Measurements from ENCODE around the gene INSIG2.

The INSIG2 gene

DNA sequence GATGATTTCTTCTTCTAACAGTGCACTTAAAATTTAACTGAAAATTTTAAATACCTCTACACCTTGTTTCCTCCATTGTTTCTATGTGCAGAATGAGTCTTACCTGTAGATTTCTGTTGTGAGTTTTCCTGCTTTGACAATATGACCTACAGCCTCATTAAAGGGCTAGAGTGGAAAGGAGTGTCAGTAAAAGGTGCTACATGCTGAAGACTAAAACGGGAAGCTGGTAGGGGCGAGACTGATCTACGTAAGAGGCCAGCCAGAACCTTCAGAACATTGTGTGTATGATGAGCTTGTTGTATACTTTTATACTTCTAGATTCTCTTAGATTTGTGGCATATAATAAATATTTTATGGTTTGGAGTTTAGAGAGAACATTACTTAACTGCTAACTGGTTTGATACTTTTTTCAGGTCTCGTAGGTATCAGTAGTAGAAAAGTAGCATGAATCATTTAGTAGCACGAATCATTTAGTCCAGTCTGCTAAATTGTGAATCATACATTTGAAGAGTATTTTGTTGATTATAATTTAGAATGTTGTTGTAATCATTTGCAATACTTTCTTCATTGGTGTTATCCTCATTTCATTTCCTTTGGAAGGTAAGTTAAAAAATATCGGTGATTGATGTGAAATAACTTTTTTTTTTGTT is 14.3 kb downstream of the INSIG2 start:
- no peak for DNase-seq

DNA sequence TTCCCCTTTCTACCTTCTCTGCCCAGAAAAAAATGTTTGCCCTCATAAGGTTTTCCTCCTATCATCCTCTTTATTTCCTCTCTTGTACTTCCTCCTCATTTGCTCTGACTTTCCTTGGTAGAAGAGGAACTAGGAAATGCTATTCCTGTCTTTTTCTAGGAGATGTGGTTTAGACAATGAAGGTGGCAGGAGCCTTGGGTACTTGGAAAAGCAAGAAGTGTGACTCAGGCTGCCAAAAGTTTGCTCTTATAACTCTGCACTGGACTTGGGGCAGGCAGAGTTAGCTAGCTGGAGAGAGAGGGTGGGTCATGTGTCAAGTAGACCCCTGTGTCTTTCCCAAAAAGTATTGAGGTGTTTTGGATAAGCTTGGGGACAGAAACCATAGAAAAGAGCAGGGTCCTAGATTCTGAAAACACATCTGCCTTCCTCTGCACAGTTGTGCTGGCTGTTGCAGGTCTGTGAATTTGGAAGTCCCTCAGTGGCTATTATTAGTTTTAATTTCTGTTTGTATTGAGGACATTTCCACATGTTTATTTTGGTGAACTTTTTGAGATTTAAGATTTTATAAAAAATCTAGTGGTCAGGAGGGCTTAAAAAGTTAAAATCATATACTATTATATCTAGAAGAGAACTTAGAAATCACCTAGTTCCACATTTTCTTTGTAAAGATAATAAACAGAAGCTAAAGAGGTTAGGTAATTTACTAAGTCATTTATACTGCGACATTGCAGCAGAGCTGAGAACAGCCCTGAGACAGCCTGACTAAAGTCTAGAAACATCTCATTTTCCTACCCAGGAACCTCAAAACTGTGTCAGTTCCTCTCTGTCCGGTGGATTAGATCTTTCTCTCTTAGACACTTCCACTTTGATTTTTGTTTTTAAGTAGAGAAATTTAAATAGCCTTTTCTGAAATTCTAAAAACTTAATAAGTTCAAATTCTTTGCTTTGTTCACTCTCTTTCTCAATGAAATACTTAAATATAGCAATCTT is 16.0 kb downstream of the INSIG2 start:
- DNase-seq = no peak

DNA sequence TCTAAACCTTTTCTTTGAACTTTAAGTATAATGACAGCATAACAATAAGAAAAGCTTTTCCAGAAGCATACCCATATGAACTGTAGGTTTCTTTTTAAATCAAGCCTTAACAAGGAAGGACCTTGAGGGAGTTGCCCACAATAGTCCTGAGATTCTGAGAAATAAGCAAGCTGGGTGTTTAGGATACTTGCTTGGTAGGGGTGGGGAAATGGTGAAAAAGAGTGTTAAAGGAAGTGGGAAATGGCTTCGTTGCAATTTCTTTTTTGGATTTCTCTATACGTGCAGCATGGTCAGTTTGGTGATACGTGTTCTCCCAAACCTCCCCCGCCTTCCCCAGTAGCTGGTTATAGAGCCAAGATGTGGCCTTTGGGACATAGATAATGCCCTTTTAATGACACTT is 17.2 kb downstream of the INSIG2 start:
- DNase-seq = no peak

DNA sequence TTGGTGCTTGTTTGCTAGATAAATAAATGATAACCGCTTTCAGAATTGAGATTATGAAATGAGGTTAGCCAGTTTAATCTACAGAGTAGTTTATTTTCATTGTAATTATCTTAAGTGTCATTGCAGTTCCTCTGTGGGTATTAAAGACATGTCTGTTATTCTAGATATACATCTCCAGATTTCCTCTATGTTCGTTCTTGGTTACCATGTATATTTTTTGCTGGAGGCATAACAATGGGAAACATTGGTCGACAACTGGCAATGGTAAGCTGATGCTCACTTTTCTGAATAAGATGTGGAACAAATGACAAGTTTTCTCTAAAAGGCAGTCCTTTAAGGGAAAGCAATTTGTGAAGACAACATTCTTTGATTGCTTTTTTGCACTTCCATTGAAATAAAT is 18.7 kb downstream of the INSIG2 start:
- DNase-seq = no peak

DNA sequence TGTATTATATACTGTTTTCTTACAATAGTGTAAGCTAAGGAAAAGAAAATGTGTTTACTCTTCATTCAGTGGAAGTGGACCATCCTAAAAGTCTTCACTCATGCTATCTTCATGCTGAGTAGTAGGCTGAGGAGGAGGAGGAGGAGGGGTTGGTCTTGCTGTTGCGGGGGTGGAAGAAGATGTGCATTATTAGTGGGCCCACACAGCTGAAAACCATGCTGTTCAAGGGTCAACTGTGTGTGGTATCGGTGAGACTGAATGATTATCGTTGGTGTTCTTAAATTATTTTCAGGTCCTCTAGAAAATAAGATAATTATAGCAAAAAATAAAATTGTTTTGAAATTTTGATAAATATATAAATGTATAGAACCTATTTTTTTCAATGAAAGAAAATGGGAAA is 22.0 kb downstream of the INSIG2 start:
- no peak for DNase-seq

DNA sequence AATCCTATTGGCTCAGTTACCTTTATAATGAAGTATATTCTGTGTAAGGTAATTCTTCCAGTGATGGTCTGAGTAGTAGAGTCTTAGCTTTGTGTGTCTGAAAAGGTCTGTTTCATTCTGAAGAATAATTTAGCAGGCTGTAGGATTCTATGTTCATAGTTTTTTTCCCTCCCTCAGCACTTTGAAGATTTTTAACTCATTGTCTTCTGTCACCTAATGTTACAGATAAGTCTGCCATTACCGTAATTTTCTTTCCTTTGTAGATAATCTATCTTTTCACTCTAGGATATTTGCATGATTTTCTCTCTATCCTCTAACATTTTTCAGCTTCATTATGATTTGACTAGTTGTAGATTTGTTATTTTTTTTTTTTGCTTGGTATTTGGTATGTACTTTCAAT is 22.7 kb downstream of the INSIG2 start:
- DNase-seq = no peak

DNA sequence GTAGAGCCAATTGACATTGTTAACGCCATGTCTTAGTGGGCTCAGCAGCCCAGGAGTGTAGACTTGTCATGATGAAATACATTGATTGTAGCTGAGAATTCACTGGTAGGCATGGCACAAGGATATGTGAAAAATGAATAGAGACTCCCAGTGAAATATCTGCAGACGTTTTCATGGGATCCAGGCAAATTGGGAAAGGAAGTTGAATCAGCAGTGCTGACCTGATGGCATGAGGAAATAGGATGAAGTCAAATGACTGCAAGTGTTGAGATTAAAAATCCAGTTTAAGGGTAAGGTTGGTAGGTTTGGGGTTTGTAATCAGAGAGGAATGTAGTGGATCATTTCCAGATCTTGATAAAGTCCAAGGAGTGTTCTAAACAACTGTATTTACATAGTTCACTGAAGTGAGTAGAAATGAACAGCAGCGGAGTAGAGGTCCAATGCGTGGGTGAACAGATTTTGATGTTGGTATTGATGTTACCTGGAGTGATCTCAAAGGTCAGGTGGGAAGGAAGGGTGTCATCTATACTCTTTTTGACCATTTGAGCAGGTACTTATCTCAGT is 24.6 kb downstream of the INSIG2 start:
- DNase-seq = no peak

DNA sequence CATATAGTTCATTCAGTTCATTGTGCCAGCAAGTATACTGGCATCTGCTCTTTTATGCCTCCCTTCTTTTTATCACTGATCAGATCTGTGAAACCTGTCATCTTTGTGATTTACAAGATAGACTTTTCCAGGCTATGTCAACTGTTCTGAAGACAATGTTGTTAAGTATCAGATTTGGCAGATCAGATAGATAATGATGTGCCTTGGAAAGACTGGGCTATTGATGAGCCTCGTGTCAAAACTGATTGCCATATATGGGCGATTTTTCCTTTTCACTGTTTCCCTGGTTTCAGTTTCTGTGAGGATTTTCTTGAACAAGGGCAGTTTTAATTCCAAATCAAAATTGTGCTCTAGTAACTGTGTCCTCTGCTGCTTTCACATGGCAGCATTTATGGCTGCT is 26.6 kb downstream of the INSIG2 start:
- DNase-seq = no peak

DNA sequence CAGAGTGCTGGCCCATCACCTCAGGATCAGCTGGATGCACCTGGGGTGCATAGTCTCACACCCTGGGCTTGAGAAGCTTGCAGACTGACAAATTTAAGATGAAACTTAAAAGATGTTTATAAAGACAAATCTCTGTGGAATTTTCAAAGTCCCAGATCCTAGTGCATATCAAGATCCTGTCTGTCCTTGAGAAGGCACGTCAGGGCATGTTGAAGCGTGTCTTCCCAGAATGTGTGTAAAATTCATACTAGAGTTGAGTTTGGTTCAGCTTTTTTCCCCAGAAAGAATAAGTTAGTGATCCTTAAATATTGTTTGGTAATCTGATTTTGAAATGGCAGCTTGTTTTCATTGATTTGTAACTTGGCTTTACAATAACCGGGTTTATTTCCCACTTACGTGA is 27.5 kb downstream of the INSIG2 start:
- DNase-seq = no peak

DNA sequence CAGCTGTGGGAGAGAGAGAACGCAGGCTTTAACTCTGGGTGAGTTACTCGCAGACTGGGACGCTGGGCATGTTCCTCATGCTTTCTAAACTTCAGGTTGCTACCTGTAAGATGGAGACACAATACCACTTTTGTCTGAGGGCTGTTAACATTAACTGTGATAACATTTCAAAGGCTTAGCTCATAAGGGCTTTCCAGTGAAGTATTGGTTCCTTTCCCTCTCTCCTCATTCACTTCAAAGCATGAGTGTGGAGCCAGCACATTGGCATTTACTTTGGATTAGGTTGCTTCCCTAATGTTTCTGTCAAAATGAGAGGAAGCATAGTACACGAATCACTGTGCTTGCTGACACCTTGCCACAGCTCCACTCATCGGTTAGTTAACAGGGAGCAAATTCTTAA is 30.2 kb downstream of the INSIG2 start:
- DNase-seq = no peak

DNA sequence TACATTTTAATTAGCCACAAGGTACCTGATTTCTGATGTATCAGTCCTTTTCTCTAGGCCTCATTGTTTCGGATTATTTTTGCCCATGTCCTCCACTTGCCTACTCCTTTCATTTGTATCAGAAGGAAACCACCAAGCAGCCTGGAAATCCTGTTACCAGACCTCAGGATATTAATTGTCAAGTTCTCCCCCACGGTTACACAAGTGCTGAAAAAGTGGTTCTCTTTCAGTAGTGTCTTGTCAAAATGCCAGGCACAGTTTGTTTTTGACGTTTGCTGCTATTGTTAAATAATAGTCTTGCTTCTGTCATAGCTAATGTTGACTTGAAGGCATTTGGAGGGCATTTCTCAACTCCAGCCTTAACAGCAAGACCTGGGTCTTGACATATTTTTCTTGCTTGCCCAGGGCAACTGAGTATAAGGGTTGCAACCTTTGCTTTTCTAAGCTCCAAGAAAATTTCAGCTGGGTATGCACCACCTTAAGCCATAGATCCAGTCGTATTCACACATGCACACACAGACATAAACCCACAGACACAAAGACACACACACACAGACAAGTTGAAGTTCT is 31.0 kb downstream of the INSIG2 start:
- no peak for DNase-seq

DNA sequence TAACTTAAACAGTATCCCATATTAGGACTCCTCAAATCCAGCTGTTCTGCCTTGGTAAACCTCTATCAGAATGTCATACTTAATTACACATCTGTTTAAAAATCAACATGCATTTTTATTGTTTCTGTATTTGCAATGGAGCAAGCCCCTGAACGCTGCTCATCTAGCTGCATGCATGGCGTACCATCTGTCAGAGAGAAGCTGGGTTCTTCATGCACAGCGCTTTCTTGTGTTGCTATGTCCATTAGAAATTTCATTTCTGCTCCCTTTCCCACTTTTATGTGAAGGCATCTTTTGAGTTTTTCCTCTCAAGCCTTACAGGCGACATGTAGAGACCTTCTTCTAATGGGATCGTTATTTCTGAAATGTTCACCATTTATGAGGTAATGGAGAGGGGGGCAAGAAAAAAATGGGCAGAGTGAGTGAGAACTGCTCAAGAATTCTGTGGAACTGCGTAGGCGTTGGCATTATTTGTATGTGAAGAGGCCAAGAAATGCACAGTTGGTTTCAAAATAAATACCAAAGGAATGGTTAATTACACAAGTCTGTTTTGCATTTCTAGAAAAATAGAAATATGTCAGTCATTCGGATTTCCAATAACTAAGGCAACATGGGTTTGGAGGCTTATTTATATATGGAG is 31.6 kb downstream of the INSIG2 start:
- no peak for DNase-seq

DNA sequence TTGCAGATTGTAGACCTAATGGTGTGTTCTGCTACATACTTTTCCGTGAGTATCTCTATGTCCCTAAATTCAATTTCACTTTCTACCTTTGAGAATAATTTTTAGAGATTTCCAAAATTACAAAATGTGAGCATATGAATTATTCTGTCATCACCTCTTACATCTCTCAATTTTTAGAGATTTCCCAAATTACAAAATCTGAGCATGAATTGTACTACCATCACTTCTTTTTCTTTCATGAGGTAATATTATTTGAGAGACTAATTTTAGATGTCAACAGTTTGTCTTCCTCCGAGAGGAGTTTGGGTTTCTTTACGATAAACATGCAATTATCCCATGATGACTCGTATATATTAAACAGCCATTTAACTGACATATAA is 32.1 kb downstream of the INSIG2 start:
- DNase-seq = no peak

DNA sequence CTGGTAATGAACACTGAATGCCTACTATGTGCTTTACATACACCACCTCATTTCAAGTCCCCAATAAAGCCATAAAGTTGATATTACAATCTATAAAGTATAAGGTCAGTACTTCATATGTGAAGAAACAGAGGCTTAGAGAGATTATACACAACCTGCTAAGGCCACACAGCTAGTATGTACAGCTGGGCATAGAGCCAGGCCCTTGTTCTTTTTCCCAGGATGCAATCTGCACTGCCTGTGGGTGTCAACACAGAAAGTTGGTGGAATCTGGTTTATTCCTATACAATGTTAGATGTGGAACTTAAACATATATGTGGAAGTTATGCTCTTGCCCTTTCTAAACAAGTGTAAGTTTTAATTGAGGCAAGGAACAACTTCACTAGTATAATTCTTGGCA is 32.8 kb downstream of the INSIG2 start:
- DNase-seq = no peak

DNA sequence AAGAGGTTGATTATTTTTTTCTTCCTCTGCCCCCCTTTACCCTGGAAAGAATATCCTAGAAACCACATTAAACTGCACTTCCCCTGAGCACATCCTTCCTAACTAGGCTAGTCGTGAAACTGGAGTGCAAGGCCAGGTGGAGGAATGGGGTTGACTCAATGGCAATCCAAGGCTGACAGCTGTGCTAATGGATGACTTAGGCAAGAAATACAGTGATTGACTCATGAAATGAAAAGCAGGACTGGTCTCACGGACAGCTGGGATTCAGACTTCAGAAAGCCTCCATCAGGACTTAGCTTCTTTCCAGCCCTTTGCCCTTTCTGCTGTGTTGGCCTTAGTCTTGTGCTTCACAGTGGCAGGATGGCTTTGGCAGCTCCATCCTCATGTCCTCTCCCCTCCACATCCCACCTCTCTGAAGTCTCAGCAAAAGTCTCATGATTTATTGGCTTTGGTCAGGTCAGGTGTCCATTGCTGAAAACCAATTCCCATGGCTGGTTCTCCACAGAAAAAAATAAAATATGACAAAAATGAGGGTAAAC is 33.8 kb downstream of the INSIG2 start:
- no peak for DNase-seq

DNA sequence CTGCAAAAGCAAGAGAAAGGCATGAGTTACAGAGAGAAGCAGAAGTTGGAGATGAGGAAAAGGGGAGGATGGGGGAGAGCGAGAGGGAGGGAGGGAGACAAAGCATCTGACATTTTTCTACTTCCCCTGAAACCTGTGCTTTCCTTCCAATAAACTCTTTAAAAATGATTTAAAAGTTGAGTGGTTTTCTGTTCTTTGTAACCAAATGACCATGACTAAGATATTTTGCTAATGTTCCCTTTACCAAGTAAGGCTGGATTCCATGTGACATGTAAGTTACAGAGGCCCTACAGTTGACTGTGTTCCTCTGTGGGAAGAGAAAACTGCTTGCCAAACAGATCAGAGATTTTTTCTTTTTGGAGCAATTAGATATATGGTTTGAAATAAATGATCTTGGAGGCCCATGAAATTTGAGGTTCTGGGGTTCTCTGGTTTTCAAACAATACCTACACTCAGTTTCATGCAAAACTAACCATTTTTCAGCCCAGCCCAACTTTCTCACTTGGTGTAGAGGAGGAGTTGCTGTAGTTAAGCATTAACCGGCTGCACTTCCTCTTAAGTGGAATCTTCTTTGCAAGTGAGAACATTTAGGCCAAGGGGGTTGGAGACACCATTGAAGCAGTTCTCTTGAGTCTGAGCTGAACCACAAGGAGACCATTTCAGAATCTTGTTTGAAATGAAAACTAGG is 34.5 kb downstream of the INSIG2 start:
- DNase-seq = no peak

DNA sequence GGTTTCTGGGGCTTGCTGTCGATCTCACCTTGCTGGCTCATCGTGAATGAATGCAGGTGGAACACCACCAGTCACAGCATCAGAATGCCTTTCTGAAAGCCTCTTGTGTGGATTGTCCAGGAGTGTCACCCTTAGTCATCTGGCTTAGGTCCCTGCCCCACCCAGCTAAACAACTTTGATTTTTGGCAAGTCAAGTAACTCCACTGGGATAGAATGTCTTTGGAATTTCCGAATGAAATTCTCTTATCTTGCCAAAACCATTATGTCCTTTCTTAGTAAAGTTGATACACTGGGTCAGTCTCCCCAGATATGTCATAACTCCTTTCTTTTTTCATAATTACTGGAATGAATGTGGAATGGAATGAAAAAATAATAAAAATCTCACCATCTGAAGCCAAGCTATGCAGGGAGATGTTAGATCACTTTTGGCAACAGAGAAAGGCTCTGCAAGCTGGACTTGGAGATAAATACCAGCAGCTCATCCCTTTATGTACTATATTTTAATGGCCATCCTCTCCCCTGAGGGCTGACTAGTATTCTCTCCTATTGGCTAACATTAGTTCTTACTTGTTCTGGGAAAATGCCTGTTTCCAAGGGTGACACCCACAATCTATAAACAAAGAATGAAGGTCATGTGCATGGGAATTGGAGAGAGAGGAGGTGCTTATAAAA is 35.4 kb downstream of the INSIG2 start:
- DNase-seq = no peak

DNA sequence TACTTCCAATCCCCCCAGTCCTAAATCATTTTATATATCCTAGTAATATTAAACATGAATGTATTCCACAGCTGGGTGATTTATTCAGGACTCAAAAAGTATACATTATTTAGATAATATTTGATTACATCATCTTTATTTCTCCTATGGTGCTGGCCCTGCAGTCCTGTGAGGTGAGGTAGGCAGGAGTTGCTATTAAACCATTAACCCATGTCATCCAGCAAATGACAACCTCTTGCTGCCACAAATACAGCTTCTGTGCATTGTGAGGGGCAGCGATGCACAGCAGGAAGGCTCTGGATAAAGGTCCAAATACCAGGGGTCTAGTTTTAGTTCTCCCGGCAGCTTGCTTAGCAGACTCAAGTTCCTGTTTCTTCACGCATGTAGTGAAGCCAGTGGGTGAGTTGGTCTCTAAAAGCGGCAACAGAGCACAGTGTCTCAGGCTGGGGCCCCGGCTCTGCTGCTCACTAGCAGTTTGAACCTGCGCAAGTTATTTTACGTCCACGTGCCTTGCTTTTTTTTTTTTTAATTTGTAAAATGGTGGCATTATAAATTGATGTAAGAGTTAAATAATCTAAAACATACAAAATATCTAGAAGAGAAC is 36.1 kb downstream of the INSIG2 start:
- DNase-seq = no peak

DNA sequence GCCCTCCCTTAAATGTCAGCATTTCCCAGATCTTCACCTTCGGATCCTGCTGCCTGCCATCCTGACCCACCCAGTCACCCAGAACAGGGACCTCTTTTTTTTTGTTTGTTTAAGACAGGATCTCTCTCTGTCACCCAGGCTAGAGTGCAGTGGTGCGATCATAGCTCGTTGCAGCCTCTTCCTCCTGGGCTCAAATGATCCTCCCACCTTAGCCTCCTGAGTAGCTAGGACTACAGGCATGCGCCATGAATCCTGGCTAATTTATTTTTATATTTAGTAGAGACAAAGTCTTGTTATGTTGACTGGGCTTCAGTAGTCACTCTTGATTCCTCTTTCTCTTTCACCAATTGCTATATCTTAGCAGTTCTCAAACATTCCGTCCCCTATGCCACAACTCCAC is 39.0 kb downstream of the INSIG2 start:
- no peak for DNase-seq

DNA sequence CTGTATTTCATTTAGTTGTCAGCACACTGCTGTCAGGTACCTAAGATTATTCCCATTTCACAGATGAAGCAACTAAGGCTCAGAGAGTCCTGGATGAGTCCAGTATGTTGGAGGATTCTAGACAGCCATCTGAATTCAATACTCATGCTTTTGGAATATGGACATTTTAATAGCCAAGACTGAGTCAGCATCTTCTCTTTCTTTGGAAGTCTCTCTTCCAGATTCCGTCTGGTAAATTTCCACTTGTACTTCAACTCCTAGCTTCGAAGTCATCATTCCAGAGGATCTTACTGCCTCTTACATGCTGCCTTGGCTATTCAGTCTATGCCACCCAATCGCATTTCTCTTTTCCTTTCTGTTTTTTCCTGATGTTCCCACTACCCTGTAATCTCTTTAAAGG is 40.6 kb downstream of the INSIG2 start:
- no peak for DNase-seq

DNA sequence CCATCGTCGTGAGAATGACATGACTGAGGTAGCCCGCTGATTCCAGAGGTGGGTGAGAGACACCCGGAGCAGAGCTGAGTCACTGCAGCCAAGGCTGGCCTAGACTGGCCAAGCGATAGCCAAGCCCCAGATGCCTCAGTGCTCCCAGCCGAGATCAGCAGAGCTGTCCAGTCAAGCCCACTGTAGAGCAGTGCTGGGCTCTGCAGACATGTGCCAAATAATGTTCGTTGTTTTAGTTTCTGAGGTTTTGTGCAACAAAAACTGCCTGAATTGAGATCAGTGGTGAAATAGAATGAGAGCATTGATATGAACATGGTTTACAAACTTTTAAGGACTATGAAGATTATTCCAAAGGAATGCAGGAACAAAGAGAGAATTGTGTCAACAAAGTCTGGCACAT is 42.1 kb downstream of the INSIG2 start:
- no peak for DNase-seq

Data from NCI-H2227 treated with DMSO at 0.1 percent for 48 hours (cell line).